ENCODE results near the gene GSDME.

DNA sequence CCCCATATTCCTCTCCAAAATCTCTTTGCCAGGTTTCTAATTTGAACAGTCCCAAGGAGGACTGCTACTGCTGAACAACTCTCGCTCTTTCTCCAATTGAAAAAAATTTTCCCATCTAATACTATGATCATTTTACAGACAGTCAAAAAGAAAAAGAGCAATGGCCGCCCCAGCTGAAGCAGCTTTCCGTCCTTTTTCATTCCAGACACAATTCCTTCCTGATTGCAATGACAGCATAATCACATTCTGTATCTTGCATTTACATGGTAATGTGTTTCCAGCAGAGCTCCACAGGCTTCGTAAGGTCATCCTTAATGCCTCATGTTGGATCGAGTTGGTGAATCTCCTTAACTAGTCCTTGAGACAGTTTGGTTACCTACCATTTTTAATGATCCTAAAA is 45.0 kb upstream of the GSDME start:
- TF ChIP-seq POLR2A (IDR thresholded peaks at IDR 0.05) = no peak
- TF ChIP-seq, protein P1, sequence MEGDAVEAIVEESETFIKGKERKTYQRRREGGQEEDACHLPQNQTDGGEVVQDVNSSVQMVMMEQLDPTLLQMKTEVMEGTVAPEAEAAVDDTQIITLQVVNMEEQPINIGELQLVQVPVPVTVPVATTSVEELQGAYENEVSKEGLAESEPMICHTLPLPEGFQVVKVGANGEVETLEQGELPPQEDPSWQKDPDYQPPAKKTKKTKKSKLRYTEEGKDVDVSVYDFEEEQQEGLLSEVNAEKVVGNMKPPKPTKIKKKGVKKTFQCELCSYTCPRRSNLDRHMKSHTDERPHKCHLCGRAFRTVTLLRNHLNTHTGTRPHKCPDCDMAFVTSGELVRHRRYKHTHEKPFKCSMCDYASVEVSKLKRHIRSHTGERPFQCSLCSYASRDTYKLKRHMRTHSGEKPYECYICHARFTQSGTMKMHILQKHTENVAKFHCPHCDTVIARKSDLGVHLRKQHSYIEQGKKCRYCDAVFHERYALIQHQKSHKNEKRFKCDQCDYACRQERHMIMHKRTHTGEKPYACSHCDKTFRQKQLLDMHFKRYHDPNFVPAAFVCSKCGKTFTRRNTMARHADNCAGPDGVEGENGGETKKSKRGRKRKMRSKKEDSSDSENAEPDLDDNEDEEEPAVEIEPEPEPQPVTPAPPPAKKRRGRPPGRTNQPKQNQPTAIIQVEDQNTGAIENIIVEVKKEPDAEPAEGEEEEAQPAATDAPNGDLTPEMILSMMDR (IDR thresholded peaks at IDR 0.05) = no peak
